ENCODE results near the gene NEUROD2. TPM values are rescaled to one million over a fixed set of nuclear protein-coding genes. Genes with fewer than 3 reads are reported as not detected.

The NEUROD2 gene
- total RNA-seq, 1 donor from 2014 or later, result not detected

DNA sequence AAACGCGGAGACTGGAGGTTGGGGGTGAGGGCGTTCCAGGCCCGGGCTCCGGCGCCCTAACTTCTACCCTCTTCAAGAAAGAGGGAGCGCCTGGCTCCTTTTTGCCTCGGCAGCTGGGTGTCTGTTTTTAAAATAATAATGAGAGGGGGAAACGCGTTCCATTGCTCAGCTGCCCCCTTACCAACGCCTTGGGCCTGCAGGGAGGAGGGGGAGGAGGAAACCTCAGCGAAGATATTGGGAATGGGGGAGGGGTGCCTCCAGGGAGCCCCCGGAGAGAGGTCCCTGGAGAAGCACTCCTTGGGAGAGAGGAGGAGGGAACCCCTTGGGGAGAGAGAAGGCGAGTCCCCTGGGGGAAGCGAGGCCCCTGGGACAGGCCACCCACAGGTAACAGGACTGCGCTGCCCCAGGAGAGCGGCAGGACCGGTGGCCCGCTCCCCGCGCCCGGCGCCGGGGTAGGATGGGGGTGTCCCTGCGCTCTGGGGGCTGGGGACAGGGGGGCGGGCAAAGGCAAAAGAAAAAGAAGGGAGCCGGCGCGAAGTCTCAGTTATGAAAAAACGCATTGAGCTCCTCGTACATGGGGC, 2.7 kb downstream of the NEUROD2 start:
- H3K27ac Mint-ChIP-seq, result no peak overlapping the region

DNA sequence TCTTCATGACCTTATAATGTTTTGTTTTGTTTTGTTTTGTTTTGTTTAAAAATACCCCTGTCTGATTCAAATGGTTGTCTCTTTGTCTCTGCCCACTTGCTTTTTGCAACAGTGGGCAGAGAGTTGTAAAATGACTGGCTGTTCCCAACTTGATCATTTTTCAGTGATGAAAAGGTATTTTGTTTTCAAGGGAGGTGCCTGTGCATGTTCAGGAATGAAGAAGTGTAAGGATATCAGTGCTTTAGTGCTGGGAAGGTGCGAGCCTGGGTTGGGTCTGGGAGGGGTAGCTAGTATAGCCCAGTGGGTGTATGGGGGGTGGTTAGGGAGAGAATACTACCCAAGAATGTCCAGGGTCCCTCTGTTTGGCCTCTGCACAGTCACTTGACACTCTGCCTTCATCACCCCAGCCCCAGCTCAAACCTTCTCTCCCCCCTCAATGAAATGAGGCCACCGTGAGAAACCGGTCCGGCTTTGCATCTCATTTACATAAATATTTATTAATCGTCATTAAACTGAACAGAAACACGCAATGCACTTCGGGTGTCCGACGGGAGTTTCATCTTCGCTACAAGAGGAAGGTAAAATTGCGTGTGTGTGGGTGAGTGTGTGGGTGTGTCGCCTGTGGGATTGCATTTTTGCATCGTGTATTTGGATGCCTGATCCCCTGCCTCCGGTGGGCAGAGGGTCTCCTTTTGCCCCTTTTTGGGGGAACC, 4.3 kb downstream of the NEUROD2 start:
- DNase-seq (no peak), ATAC-seq (ENCODE audit: low read depth) (no peak)
- Mint-ChIP-seq H3K36me3 (ENCODE audit: low read depth) (no peaks in the 10 kb centered on the region), H3K27ac (peak overlapping the region; percentile 12), H3K4me1 (peaks cover 44% of the 10 kb centered on the region), H3K9me3 (no peaks in the 10 kb centered on the region), H3K4me3 (peak overlapping the region; percentile 46), H3K27me3 (peaks cover 56% of the 10 kb centered on the region)
- POLR2A ChIA-PET, result no interaction called here
- CTCF ChIA-PET, result interaction anchor here (0.9 kb wide), 1 partner anchor 18 kb away, joined by 3 read pairs; no protein-coding TSS in a partner anchor
- TF ChIP-seq, protein P1, sequence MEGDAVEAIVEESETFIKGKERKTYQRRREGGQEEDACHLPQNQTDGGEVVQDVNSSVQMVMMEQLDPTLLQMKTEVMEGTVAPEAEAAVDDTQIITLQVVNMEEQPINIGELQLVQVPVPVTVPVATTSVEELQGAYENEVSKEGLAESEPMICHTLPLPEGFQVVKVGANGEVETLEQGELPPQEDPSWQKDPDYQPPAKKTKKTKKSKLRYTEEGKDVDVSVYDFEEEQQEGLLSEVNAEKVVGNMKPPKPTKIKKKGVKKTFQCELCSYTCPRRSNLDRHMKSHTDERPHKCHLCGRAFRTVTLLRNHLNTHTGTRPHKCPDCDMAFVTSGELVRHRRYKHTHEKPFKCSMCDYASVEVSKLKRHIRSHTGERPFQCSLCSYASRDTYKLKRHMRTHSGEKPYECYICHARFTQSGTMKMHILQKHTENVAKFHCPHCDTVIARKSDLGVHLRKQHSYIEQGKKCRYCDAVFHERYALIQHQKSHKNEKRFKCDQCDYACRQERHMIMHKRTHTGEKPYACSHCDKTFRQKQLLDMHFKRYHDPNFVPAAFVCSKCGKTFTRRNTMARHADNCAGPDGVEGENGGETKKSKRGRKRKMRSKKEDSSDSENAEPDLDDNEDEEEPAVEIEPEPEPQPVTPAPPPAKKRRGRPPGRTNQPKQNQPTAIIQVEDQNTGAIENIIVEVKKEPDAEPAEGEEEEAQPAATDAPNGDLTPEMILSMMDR (IDR thresholded peaks at IDR 0.05), result no peak
- intact Hi-C loops (cut with micrococcal nuclease), result no loop called here

More for the DNA sequence above, 2.7 kb downstream of the NEUROD2 start:
- ChIA-PET POLR2A (interaction anchor here (0.6 to 1.7 kb wide), 3 partner anchors 10 to 176 kb away, joined by 3 to 5 read pairs (median 4); partner anchors contain the start of gene PGAP3), CTCF (interaction anchor here (0.7 to 1.0 kb wide), 2 partner anchors 14 to 16 kb away, joined by 3 read pairs; no protein-coding TSS in a partner anchor)
- intact Hi-C loops (cut with micrococcal nuclease), result no loop called here
- TF ChIP-seq, protein P1 (IDR thresholded peaks at IDR 0.05), result no peak
- peak; percentile 36 for DNase-seq
- Mint-ChIP-seq H3K27me3 (peaks cover 61% of the 10 kb centered on the region), H3K4me1 (peaks cover 34% of the 10 kb centered on the region), H3K36me3 (ENCODE audit: low read depth) (no peaks in the 10 kb centered on the region), H3K4me3 (peak overlapping the region; percentile 64), H3K9me3 (no peaks in the 10 kb centered on the region)
- ATAC-seq (ENCODE audit: low read depth), result peak; percentile 23

DNA sequence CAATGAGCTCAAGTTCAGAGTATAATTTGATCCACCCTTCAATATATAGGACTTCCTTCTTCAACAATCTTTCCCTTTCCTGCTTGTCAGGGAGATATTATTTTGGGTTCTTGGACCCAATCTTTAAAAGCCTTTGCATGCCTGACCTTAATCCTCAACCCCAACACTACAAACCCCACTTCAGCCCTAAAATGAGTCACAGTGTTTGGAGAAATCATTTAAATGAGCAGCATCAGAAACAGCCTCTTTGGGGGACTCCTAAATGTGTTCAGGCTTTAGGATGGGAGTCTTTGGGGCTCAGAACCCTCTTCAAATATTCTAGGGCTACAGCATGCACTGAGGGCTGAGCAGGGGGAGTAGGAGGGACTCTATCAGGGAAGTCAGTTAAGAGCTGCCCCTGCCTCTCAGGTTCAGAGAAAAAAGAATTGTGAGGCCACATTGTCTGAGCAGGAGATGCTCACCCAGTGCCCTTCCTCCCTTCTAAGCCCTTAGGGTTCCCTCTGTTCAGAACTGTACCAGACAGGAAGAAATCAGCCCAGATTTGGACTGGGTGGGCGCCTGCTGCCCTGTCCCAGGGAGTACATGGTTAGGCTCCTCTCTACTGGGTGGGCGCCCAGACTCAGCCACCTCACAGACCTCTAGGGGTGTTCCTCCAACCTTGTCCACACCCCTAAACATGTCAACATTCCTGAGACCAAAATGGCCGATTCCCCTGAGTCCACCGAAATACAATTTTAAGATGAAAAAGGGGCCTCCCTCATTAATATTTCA, 5.0 kb downstream of the NEUROD2 start:
- intact Hi-C loops (cut with micrococcal nuclease), result no loop called here
- Mint-ChIP-seq H3K27ac (no peak overlapping the region), H3K36me3 (ENCODE audit: low read depth) (no peaks in the 10 kb centered on the region), H3K4me1 (peaks cover 51% of the 10 kb centered on the region), H3K27me3 (peaks cover 61% of the 10 kb centered on the region), H3K4me3 (no peak overlapping the region), H3K9me3 (no peaks in the 10 kb centered on the region)
- ATAC-seq (ENCODE audit: low read depth), result no peak
- DNase-seq, result no peak
- TF ChIP-seq, protein P1 (IDR thresholded peaks at IDR 0.05), result no peak
- CTCF ChIA-PET, result interaction anchor here (0.9 kb wide), 1 partner anchor 19 kb away, joined by 3 read pairs; no protein-coding TSS in a partner anchor
- POLR2A ChIA-PET, result no interaction called here

DNA sequence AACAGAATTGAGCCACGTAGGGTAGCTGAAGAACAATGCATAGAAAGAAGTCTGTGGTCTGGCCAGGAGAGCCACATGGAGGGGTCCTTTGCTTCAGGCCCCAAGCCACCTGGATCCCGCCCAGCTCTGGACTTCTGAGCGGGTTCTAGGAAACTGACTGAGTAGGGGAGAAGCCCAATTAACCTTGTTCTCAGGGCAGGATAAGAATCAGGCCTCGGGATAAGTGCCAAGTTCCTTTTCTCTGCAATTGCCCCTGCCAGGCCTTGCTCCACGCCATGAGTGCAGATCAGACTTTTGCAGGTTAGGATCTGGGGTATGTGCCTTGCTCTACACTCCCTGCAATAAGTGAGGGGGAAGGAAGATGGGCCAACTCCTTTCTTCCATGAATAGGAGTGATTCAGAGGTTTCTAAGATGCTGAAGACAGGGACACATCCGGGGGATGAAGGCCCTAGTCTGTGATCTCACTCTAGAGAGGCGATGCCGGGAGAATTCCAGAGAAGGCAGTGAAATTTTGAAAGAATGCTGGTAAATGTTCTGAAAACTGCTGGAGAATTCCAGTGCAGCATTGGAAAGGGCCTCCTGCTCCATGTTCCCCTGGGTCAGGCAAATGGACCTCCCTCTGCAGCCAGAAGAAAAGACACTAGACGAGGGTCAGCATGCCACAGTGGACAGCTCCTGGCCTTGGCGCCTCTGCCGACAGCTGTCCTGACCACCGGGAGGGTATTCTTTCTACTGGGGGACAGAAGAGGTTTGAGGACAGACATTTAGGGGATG, 5.8 kb downstream of the NEUROD2 start:
- ATAC-seq (ENCODE audit: low read depth) (no peak), DNase-seq (no peak)
- CTCF ChIA-PET, result interaction anchor here (0.6 kb wide), 1 partner anchor 13 kb away, joined by 3 read pairs; no protein-coding TSS in a partner anchor
- TF ChIP-seq, protein P1 (IDR thresholded peaks at IDR 0.05), result no peak
- H3K36me3 Mint-ChIP-seq (ENCODE audit: low read depth), result no peaks in the 10 kb centered on the region
- no peak overlapping the region for H3K4me3 Mint-ChIP-seq
- intact Hi-C loops (cut with micrococcal nuclease), result no loop called here
- H3K27ac Mint-ChIP-seq, result no peak overlapping the region
- H3K4me1 Mint-ChIP-seq, result peaks cover 49% of the 10 kb centered on the region
- no peaks in the 10 kb centered on the region for H3K9me3 Mint-ChIP-seq
- H3K27me3 Mint-ChIP-seq, result peaks cover 62% of the 10 kb centered on the region
- POLR2A ChIA-PET, result no interaction called here
